BJ (cell line): ENCODE data around the gene UPK3B. TPM values are rescaled to one million over a fixed set of nuclear protein-coding genes. Genes with fewer than 3 reads are reported as not detected.
A peak's percentile ranks its signal among the peaks of the same experiment; 100 is the strongest.
"Not testable (repeated sequence)": the region's sequence is repeated elsewhere in the genome, so short reads cannot be mapped to it uniquely, and the experiment has no call there.

Experiments used
- CTCF ChIA-PET: fragments of 350-600 bp; formaldehyde crosslinking; extraction: SDS; loops from one replicate; lab custom pipeline; 2021; ENCODE audit warnings: antibody characterized with exemption, inconsistent platforms; lab: Yijun Ruan, JAX
- POLR2A ChIA-PET: fragments of 300-600 bp; sonication (Branson Sonifier 250); formaldehyde crosslinking; extraction: SDS; loops from one replicate; lab custom pipeline; 2021; ENCODE audit warnings: antibody characterized with exemption; lab: Charles Lee
- DNase-seq: peaks from one replicate; pipeline ENCODE4 v3.0.0-alpha.2; 2011; ENCODE audit warnings: low read depth
- H3K27me3 ChIP-seq: 2 replicates; pipeline ENCODE4 v1.6.0; 2011; ENCODE audit warnings: low read length; ENCODE audit not compliant: control insufficient read depth, insufficient read depth
- H3K36me3 ChIP-seq: 2 replicates; pipeline ENCODE4 v1.5.1; 2011; ENCODE audit warnings: low read length; ENCODE audit not compliant: control insufficient read depth, insufficient read depth
- H3K4me3 ChIP-seq: 2 replicates; pipeline ENCODE4 v1.5.1; 2011; ENCODE audit warnings: low read depth, mild to moderate bottlenecking, control low read depth, low read length
- polyA plus RNA-seq: library from polyadenylated mRNA; depleted of rRNA; stranded (reverse); fragments of >200 nt; gene quantifications from 2 replicates; pipeline ENCODE4 v1.2.3, GENCODE V29; 2011
- TF ChIP-seq, protein P1 (sequence below): IDR thresholded peaks from 2 replicates; pipeline ENCODE4 v1.5.1; 2011; ENCODE audit warnings: low read depth, mild to moderate bottlenecking, control low read depth, inconsistent platforms, low read length, moderate library complexity; ENCODE audit not compliant: insufficient read depth

The UPK3B gene
- polyA plus RNA-seq, 1 experiment = not detected

DNA sequence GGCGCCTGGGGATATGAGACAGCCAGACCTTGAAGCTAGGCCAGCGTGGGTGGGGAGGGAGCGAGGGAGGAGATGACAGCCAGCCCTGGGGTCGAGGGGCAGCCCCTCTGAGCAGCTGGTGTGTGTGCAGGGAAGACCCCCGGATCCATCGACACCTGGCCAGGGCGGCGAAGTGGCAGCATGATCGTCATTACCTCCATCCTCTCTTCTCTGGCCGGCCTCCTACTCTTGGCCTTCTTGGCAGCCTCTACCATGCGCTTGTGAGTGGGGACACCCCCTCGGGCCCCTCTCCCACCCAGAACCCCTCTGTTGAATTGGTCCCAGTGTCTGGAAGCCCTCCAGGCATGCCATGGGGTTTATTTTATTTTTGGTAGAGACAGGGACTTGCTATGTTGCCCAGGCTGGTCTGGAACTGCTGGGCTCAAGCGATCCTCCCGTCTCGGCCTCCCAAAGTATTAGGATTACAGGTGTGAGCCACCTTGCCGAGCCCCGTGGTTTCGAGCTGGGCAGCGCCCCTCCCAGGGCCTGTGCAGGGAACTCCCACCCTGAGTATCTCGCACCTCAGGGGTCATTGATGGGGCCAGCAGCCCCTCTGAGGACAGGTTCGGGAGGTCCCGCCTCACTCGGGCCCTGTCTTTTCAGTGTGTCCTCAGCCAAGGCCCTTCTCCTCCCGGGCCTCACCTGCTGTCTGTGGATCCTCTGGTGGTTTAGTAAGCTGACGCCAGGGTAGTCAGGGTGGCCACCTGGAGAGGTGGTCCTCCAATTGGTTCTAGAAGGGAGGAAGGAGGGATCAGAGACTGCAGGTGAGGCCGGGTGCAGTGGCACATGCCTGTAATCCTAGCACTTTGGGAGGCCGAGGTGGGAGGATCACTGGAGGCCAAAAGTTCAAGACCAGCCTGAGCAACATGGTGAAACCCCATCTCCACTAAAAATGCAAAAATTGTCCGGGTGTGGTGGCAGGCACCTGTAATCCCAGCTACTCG lies 3.8 kb downstream of the UPK3B start:
- ChIA-PET CTCF (interaction anchor here (1.3 kb wide), 1 partner anchor 9 kb away, joined by 3 read pairs; no protein-coding TSS in a partner anchor), POLR2A (no interaction called here)
- DNase-seq = no peak
- Histone ChIP-seq H3K36me3 (no peaks in the 10 kb centered on the region), H3K4me3 (no peak overlapping the region), H3K27me3 (no peaks in the 10 kb centered on the region)
- TF ChIP-seq, protein P1, sequence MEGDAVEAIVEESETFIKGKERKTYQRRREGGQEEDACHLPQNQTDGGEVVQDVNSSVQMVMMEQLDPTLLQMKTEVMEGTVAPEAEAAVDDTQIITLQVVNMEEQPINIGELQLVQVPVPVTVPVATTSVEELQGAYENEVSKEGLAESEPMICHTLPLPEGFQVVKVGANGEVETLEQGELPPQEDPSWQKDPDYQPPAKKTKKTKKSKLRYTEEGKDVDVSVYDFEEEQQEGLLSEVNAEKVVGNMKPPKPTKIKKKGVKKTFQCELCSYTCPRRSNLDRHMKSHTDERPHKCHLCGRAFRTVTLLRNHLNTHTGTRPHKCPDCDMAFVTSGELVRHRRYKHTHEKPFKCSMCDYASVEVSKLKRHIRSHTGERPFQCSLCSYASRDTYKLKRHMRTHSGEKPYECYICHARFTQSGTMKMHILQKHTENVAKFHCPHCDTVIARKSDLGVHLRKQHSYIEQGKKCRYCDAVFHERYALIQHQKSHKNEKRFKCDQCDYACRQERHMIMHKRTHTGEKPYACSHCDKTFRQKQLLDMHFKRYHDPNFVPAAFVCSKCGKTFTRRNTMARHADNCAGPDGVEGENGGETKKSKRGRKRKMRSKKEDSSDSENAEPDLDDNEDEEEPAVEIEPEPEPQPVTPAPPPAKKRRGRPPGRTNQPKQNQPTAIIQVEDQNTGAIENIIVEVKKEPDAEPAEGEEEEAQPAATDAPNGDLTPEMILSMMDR = no peak

DNA sequence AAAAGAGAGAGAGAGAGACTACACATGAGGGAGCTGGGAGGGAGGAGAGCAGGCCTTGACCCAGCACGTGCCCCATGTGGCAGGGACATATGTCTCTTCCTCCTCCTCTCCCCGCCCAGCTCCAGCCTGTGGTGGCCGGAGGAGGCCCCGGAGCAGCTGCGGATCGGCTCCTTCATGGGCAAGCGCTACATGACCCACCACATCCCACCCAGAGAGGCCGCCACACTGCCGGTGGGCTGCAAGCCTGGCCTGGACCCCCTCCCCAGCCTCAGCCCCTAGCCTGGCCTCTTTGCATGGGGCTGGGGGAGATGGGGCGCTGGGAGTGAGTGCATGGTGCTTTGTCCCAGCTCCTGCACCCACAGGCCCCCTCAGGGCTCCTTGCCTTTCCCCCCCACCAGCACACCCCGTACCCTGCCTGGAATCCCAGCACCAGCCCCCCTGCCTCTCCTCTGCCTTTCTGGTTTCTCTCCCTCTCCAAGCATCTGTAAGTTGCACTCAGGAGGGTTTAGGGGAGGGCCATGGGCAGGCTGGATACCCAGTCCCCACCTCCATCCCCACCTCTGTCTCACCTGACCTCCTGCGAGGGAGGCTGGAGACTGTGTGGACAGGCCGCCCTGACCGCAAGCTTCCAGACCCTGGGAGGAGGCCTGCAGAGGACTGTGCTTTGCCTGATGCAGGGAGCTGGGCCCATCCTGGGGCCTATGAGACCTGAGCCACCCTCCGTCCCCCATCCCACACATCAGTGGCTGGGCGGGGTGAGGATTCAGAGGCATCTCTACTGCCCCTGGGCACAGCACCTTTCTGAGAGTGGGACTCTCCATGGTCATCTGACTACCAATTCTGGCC lies 4.8 kb downstream of the UPK3B start:
- no peaks in the 10 kb centered on the region for H3K27me3 ChIP-seq
- TF ChIP-seq, protein P1 = no peak
- DNase-seq = no peak
- no peaks in the 10 kb centered on the region for H3K36me3 ChIP-seq
- CTCF ChIA-PET = interaction anchor here (1.3 kb wide), 1 partner anchor 10 kb away, joined by 3 read pairs; no protein-coding TSS in a partner anchor
- no peak overlapping the region for H3K4me3 ChIP-seq
- POLR2A ChIA-PET = no interaction called here

DNA sequence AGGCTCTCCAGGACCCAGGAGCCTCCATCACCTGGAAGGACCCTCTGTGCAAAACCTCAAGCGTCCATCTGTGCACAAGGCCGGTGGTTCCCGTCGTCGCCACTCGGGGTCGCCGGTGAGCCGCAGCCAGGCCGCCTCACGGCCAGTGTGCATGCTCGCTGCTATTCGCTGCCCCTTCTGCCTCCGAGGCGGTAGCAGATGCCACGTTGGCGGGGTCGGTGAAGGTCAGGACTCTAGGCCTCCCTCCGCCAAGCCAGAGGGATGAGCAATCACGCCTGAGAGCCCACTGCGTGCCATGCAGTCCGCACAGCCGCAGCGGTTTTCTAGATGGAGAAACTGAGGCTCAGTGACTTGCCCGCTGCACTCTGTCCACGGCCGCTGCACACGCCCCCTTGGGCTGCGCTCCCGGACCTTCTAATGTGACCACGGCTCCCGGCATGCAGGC lies 5.7 kb downstream of the UPK3B start:
- CTCF ChIA-PET = no interaction called here
- DNase-seq = no peak
- Histone ChIP-seq H3K4me3 (no peak overlapping the region), H3K27me3 (no peaks in the 10 kb centered on the region), H3K36me3 (no peaks in the 10 kb centered on the region)
- TF ChIP-seq, protein P1 = peak; percentile 98
- POLR2A ChIA-PET = no interaction called here

DNA sequence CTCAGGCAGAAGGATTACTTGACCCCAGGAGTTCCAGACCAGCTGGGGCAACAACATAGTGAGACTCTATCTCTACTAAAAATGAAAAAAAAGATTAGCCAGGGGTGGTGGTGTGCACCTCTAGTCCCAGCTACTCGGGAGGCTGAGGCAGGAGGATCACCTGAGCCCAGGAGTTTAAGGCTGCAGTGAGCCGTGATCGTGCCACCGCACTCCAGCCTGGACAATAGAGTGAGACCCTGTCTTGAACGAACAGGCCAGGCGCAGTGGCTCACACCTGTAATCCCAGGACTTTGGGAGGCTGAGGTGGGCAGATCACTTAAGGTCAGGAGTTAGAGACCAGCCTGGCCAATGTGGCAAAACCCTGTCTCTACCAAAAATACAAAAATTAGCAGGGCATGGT lies 6.6 kb downstream of the UPK3B start:
- CTCF ChIA-PET = interaction anchor here (0.6 kb wide), 1 partner anchor 89 kb away, joined by 3 read pairs; no protein-coding TSS in a partner anchor
- H3K36me3 ChIP-seq, POLR2A ChIA-PET: not testable (repeated sequence)

DNA sequence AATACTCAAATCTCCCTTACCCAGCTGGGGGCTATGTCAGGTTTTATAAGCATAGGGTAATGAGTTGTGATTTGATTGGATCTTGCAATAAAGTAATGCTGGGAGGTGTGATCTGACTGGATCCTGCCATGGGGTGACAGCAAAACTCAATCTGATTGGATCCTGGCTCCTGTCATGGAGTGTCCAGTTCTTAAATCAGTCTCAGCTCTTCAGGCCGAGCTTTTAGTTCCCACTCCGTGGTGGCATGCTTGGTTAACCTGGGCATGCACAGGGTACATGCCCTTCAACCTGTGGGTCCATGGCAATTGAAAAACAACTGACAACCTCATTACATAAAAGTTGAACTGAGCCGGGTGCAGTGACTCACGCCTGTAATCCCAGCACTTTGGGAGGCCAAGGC lies 15.8 kb downstream of the UPK3B start:
- H3K27me3 ChIP-seq, POLR2A ChIA-PET: not testable (repeated sequence)

More for the DNA sequence above, 6.6 kb downstream of the UPK3B start:
- H3K27me3 ChIP-seq, DNase-seq, H3K4me3 ChIP-seq: not testable (repeated sequence)

DNA sequence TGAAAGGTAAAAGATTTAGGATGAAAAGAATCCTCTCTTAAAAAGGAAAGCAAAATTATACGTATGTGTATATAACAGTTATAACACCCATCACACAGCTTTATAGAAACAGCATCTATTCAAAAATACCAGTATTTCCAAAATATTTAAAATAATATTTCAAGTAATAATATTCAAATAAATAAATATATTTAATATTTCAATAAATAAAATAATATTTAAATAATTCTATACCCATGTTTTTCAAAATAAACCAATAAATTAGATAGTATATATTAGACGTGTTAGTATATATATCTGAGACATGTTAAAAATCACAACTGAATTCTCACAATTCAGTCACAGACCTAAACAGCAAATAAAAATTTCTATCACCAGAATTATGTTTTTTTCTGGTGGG lies 21.3 kb downstream of the UPK3B start:
- DNase-seq, H3K36me3 ChIP-seq, CTCF ChIA-PET, H3K27me3 ChIP-seq, POLR2A ChIA-PET, H3K4me3 ChIP-seq: not testable (repeated sequence)

More for the DNA sequence above, 15.8 kb downstream of the UPK3B start:
- CTCF ChIA-PET, DNase-seq, H3K4me3 ChIP-seq, H3K36me3 ChIP-seq: not testable (repeated sequence)

DNA sequence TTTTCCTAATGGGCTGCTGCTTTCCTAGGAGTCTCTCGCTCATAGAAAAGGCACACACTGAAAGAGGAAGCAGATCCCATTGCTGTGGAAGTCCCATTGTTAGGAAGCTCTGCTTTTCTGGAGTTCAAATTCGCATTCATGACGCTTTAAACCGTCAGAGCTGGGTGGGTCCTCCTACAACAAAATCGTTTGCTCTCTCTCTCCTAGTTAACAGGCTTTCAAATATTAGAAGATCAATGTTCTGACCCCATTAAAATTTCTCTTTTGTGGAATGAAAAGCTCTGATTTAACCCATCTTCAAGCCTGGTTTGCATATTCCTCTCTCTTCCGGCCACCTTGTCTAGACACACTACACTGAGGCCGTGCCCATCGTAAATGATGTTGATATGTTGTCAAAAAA lies 32.8 kb downstream of the UPK3B start, which contains the start of gene SPDYE16:
Gene SPDYE16 (minus strand): TSS at position 101 of the 400 bp plus-strand sequence. CDS start 1,838 bp downstream, outside the sequence.
- POLR2A ChIA-PET = not testable (repeated sequence)

DNA sequence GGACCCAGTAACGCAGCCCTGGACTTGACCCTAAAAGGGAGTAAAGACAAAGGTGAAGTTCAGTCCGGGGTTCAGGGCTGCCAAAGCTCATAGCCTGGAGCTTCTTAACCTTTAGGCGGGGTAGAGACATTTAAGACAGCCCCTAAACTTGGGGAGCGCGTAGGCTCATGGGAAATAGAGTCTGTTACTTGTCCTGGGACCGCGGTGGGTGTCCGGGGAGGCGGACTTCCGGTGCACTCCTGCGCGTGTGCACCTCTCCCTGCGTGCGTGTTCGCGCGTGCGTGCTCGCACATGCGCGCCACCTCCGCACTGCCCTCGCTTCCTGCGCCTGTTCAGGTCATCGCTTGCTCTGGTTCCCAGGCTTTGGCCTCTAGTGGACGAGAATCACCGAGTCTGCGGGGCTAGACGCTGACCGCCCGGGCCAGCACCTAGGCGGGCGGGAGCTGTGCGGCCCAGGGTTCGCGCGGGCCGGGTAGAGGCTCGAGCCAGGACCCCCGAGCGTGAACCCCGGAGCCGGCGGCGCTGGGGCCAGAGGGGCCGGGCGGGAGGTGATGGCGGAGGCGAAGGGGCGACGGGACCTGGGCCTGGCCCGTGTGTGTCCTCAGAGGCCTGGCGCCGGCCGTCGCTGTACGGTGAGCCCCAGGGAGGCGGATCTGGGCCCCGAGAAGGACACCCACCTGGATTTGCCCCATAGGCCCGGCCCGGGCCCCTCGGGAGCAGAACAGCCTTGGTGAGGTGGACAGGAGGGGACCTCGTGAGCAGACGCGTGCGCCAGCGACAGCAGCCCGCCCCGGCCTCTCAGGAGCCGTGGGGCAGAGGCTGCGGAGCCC lies 38.9 kb downstream of the UPK3B start:
- CTCF ChIA-PET, H3K27me3 ChIP-seq, POLR2A ChIA-PET, H3K36me3 ChIP-seq: not testable (repeated sequence)
- peak overlapping the region; percentile 60 for H3K4me3 ChIP-seq
- DNase-seq = peak; percentile 50

More for the DNA sequence above, 32.8 kb downstream of the UPK3B start, which contains the start of gene SPDYE16:
- H3K36me3 ChIP-seq, DNase-seq, H3K27me3 ChIP-seq, CTCF ChIA-PET, H3K4me3 ChIP-seq: not testable (repeated sequence)
